ENCODE data around the gene DYSF.

The DYSF gene

DNA sequence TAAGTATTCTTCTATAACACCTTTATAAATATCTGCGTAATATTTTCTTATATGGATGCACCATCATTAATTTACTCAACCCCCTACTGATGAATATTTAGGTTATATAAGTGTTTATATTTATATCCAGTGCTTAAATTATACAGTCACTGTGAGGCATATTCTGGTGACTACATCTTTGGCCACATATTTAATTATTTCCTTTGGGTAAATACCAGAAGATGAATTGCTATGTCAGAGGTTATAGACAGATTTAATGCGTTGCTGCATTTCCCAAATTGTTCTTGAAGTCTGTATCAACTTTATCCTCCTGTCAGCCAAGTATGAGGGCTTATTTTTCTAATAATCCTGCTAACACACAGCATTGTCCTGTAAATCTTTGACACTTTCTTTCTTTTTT is 18.7 kb downstream of the DYSF start:
- DNase-seq (ENCODE audit: low read depth): no peak
- TF ChIP-seq, protein P1, sequence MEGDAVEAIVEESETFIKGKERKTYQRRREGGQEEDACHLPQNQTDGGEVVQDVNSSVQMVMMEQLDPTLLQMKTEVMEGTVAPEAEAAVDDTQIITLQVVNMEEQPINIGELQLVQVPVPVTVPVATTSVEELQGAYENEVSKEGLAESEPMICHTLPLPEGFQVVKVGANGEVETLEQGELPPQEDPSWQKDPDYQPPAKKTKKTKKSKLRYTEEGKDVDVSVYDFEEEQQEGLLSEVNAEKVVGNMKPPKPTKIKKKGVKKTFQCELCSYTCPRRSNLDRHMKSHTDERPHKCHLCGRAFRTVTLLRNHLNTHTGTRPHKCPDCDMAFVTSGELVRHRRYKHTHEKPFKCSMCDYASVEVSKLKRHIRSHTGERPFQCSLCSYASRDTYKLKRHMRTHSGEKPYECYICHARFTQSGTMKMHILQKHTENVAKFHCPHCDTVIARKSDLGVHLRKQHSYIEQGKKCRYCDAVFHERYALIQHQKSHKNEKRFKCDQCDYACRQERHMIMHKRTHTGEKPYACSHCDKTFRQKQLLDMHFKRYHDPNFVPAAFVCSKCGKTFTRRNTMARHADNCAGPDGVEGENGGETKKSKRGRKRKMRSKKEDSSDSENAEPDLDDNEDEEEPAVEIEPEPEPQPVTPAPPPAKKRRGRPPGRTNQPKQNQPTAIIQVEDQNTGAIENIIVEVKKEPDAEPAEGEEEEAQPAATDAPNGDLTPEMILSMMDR (IDR thresholded peaks at IDR 0.05; ENCODE audit: control insufficient read depth, insufficient read depth, low read depth, low read length, missing control alignments): no peak
- H3K4me3 ChIP-seq (ENCODE audit: control insufficient read depth, low read depth, low read length): no peak overlapping the region

DNA sequence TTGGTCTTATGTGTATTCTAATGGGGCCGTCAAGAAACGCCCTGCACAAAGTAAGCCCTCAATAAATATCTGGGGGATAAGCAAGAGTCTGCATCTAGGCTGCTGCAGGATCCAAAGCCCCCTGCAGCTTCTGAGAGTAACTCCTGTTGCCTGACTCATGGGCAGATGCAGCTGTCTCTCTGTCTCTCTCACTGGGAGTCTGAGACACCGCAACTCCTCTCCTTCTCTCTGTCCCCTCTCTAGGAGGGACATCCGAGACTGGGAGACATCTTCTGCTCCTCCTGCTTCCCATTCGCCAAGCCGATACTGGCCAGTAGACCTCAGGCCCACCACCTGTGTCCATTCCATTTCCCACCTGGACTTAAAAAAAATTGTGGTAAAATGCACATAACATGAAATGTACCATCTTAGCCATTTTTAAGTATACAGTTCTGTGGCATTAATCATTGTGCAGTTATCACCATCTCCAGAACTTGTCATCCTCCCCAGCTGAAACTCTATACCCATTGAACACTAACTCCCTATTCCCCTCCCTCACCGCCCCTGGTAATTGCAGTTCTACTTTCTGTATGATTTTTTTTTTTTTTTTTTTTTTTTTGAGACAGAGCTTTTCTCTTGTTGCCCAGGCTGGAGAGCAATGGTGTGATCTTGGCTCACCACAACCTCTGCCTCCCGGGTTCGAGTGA is 20.1 kb downstream of the DYSF start:
- TF ChIP-seq, protein P1 (IDR thresholded peaks at IDR 0.05; ENCODE audit: control insufficient read depth, insufficient read depth, low read depth, low read length, missing control alignments): no peak

DNA sequence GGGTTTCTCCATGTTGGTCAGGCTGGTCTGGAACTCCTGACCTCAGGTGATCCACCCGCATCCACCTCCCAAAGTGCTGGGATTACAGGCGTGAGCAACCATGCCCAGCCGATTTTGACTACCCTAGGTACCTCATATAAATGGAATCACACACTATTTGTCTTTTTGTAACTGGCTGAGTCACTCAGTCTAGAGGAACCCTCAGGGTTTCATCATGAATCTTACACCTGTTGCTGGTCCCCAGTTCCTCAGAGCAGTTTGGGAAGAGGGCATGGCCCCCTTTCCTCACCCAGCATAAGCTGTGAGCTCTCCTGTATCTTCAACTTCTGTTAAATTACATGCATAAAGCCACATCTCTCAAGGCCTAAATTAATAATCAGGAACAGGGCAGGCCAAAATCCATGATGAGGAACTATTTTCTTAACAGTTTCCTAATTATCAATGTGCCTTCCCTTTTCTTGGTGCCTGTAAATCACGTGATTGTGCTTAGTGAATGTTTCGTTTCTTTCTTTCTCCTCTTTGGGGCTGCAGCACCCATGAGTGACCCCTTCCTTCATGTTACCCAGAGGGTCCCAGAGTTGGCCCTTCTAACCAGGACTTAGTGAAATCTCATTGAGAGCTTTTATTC is 20.9 kb downstream of the DYSF start:
- H3K4me3 ChIP-seq (ENCODE audit: control insufficient read depth, low read depth, low read length): no peak overlapping the region
- TF ChIP-seq, protein P1 (IDR thresholded peaks at IDR 0.05; ENCODE audit: control insufficient read depth, insufficient read depth, low read depth, low read length, missing control alignments): no peak
- no peak for DNase-seq (ENCODE audit: low read depth)

More for the DNA sequence above, 20.1 kb downstream of the DYSF start:
- no peak for DNase-seq (ENCODE audit: low read depth)
- no peak overlapping the region for H3K4me3 ChIP-seq (ENCODE audit: control insufficient read depth, low read depth, low read length)

DNA sequence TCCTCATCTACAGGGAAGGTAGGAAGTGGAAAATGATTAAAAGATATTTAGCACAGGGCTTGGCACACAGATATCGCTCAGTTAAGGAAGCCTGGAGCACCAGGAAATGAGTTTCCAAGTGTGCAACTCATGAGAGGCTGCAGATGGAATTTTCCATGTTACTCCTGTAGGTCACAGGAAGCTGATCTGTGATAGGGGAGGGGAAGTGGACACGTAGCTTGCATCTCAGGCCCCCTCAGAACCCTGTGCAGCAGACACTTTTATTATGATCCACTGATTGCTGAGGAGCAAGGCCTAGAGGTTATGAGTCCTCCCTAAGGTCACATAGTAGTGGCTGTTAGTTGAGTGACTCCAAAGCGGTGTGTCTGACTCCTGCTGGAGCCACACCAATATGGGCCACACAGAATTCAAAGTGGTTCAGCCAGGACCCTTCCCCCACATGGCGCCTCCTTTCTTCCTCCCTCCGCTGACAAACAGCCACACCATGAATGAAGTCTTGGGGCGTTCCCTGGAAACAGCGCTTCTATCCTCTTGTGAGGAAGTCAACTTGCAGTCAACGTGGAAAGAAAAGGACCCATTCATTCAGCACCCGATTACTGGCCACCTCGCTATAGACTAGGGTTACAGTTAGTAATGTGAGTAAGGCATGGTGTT is 21.5 kb downstream of the DYSF start:
- TF ChIP-seq, protein P1 (IDR thresholded peaks at IDR 0.05; ENCODE audit: control insufficient read depth, insufficient read depth, low read depth, low read length, missing control alignments): no peak
- DNase-seq (ENCODE audit: low read depth): no peak

DNA sequence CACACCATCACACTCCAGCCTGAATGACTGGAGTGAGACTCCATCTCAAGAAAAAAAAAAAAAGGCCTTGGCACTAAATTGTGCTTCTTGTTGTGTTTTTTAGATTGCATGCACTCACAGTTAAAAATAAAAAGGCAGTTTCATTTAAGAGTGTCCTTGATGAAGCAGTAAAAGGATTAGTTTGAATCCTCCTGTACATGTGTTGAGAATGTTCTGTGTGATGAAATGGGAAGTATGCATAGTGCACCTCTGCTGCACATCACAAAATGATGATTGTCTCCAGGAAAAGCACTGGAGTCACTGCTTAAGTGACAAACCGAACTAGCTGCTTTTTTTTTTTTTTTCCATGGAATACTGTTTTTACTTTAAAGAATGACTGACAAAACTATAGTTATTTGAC is 23.1 kb downstream of the DYSF start:
- no peak for DNase-seq (ENCODE audit: low read depth)
- no peak overlapping the region for H3K4me3 ChIP-seq (ENCODE audit: control insufficient read depth, low read depth, low read length)
- TF ChIP-seq, protein P1 (IDR thresholded peaks at IDR 0.05; ENCODE audit: control insufficient read depth, insufficient read depth, low read depth, low read length, missing control alignments): no peak

More for the DNA sequence above, 21.5 kb downstream of the DYSF start:
- H3K4me3 ChIP-seq (ENCODE audit: control insufficient read depth, low read depth, low read length): no peak overlapping the region

DNA sequence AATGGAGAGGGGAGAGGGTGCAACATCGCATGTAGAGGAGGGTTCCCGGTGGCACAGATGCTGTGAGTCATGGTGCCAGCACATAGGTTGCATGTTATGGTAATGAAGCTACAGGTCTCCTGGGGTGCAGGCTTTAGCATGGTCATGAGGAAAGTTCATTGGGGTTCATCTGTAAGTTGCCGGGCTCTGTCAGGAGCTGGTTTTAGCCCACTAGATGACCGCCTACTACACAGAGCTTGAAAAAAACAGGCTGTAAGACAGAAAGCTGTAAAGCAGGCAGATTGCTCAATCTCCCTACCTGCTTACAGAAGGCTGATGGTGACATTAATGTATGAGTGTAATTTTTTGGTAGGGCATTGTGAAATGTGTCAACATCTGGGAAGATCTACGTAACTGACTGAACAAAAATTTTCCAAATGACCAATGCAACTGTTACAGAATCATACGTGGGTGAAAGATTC is 23.9 kb downstream of the DYSF start:
- H3K4me3 ChIP-seq (ENCODE audit: control insufficient read depth, low read depth, low read length): no peak overlapping the region
- TF ChIP-seq, protein P1 (IDR thresholded peaks at IDR 0.05; ENCODE audit: control insufficient read depth, insufficient read depth, low read depth, low read length, missing control alignments): no peak
- no peak for DNase-seq (ENCODE audit: low read depth)

All from AG09309 (cell line).